Sigmoid colon (tissue), 4 donors: ENCODE results near the gene NLGN1.

Source experiments
- POLR2AphosphoS5 ChIP-seq, 4 donors: sonication (generic); formaldehyde crosslinking; IDR thresholded peaks; one replicate each; pipeline ENCODE4 v1.6.1; 2017; ENCODE audit warnings: antibody characterized with exemption in 4 of 4
- TF ChIP-seq, protein P1 (sequence below), 4 experiments: fragments of 450-650 bp in 3 of 4; fragments of 200-600 bp in 1 of 4; IDR thresholded peaks; one replicate each; pipeline ENCODE4 v1.5.1; 2016 to 2019; ENCODE audit warnings: antibody characterized with exemption in 4 of 4, mild to moderate bottlenecking in 3 of 4, moderate library complexity in 2 of 4

DNA sequence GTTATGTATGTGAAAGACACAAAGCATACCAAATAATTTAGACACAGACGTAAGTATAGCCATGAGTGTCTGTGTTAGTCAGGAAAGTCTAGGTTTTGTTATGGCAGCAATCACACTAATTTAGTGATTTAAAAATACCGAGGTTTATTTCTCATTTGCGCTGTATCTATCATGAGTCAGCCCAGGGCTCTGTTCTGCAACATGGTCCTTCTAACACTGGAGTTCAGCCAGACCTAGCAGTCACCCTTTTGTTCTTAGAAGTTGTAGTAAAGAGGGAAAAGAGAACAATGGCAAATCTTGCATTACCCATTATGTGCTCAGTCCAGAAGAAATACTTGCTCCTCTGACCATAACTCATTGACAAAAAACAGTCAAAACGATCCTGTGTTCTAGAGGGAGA is 311.5 kb downstream of the NLGN1 start:
- TF ChIP-seq, protein P1, sequence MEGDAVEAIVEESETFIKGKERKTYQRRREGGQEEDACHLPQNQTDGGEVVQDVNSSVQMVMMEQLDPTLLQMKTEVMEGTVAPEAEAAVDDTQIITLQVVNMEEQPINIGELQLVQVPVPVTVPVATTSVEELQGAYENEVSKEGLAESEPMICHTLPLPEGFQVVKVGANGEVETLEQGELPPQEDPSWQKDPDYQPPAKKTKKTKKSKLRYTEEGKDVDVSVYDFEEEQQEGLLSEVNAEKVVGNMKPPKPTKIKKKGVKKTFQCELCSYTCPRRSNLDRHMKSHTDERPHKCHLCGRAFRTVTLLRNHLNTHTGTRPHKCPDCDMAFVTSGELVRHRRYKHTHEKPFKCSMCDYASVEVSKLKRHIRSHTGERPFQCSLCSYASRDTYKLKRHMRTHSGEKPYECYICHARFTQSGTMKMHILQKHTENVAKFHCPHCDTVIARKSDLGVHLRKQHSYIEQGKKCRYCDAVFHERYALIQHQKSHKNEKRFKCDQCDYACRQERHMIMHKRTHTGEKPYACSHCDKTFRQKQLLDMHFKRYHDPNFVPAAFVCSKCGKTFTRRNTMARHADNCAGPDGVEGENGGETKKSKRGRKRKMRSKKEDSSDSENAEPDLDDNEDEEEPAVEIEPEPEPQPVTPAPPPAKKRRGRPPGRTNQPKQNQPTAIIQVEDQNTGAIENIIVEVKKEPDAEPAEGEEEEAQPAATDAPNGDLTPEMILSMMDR (IDR thresholded peaks at IDR 0.05): no peak
- no peak for TF ChIP-seq POLR2AphosphoS5 (IDR thresholded peaks at IDR 0.05)
